H1 (cell line): ENCODE results near the gene ZMIZ1.

Experiments
- ASH2L ChIP-seq: fragments of 200-600, 300-600 bp; sonication (generic); IDR thresholded peaks from one replicate; pipeline ENCODE4 v1.7.1; 2017; ENCODE audit warnings: low read length
- CBX8 ChIP-seq: fragments of 300-800, 300-1000 bp; sonication (generic); IDR thresholded peaks from 2 replicates; pipeline ENCODE4 v1.7.1; 2016; ENCODE audit warnings: low read depth, low read length, borderline replicate concordance
- CREB1 ChIP-seq: IDR thresholded peaks from 2 replicates; pipeline ENCODE4 v1.6.1; 2012; ENCODE audit warnings: inconsistent platforms
- CTCF ChIP-seq, 3 experiments: IDR thresholded peaks; 1 replicate in 2 of 3; 2 replicates in 1 of 3; pipeline versions ENCODE4 v1.5.1 to v1.6.1; 2011; ENCODE audit warnings: low read length in 3 of 3, mild to moderate bottlenecking in 3 of 3, inconsistent platforms in 2 of 3, low read depth in 1 of 3, moderate library complexity in 1 of 3; ENCODE audit not compliant: insufficient read depth in 1 of 3; ENCODE audit errors: control extremely low read depth in 1 of 3
- POLR2A ChIP-seq, 2 experiments: IDR thresholded peaks; 1 replicate in 1 of 2; 2 replicates in 1 of 2; pipeline ENCODE4 v1.6.1; 2011; ENCODE audit warnings: low read depth in 2 of 2, low read length in 2 of 2, mild to moderate bottlenecking in 2 of 2; ENCODE audit errors: control extremely low read depth in 1 of 2
- SP4 ChIP-seq: IDR thresholded peaks from 2 replicates; pipeline ENCODE4 v1.6.1; 2012; ENCODE audit warnings: low read length, inconsistent platforms
- SRF ChIP-seq: IDR thresholded peaks from 2 replicates; pipeline ENCODE4 v1.6.1; 2011; ENCODE audit warnings: mild to moderate bottlenecking, low read depth, low read length, moderate library complexity
- TAF1 ChIP-seq: IDR thresholded peaks from 2 replicates; pipeline ENCODE4 v1.6.1; 2011; ENCODE audit warnings: mild to moderate bottlenecking, low read depth, low read length
- TBP ChIP-seq: IDR thresholded peaks from 2 replicates; pipeline ENCODE4 v1.6.1; 2011; ENCODE audit warnings: low read depth, low read length, improper control_type of control experiment
- ZNF274 ChIP-seq: IDR thresholded peaks from 2 replicates; pipeline ENCODE4 v1.7.0; 2012; ENCODE audit warnings: low read length, borderline replicate concordance; ENCODE audit errors: extremely low read depth

GRCh38 chr10:79111846-79112614 is 43.3 kb downstream of the ZMIZ1 start:
- TF ChIP-seq ASH2L (no peak), CREB1 (no peak), TBP (no peak), TAF1 (no peak), SP4 (no peak), POLR2A (IDR thresholded peaks at IDR 0.05; ENCODE audit: control extremely low read depth in 1 of 2, low read depth in 2 of 2, low read length in 2 of 2) (no peak), ZNF274 (no peak), CTCF (IDR thresholded peaks at IDR 0.05; ENCODE audit: control extremely low read depth in 1 of 3, insufficient read depth in 1 of 3, low read depth in 1 of 3, low read length in 3 of 3) (no peak), SRF (no peak), CBX8 (no peak)
